Peyer's patch (tissue), 4 donors: ENCODE results near the gene GNAI1.

ENCODE experiments used
- POLR2A ChIP-seq, 2 donors: fragments of 450-650 bp; IDR thresholded peaks; one replicate each; pipeline ENCODE4 v1.5.1; 2017; ENCODE audit warnings: antibody characterized with exemption in 2 of 2, mild to moderate bottlenecking in 2 of 2, moderate library complexity in 2 of 2
- TF ChIP-seq, protein P1 (sequence below), 6 experiments: fragments of 450-650 bp in 4 of 6; fragments of 200-600 bp in 2 of 6; sonication (generic) in 1 of 6; IDR thresholded peaks; one replicate each; pipeline ENCODE4 v1.5.1; 2017 to 2019; ENCODE audit warnings: antibody characterized with exemption in 6 of 6, mild to moderate bottlenecking in 3 of 6, moderate library complexity in 1 of 6

DNA sequence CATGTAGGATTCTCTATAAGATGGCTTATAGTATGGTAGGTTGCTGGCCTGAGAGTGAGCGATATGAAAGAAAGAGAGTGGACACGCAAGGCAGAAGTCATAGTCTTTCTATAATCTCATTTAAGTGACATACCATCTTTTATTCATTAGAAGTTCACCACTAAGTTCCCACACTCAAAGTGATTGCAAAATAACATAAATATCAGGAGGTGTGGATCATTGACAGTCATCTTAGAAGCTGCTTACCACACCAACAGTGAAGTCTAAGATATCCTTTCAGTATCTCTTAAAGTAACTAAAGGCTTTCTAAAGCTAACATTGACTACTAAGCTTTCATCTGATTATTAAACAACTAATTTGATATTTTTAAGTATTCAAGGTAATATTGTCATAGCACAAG lies 36.9 kb upstream of the GNAI1 start:
- TF ChIP-seq POLR2A (IDR thresholded peaks at IDR 0.05), result no peak
- TF ChIP-seq, protein P1, sequence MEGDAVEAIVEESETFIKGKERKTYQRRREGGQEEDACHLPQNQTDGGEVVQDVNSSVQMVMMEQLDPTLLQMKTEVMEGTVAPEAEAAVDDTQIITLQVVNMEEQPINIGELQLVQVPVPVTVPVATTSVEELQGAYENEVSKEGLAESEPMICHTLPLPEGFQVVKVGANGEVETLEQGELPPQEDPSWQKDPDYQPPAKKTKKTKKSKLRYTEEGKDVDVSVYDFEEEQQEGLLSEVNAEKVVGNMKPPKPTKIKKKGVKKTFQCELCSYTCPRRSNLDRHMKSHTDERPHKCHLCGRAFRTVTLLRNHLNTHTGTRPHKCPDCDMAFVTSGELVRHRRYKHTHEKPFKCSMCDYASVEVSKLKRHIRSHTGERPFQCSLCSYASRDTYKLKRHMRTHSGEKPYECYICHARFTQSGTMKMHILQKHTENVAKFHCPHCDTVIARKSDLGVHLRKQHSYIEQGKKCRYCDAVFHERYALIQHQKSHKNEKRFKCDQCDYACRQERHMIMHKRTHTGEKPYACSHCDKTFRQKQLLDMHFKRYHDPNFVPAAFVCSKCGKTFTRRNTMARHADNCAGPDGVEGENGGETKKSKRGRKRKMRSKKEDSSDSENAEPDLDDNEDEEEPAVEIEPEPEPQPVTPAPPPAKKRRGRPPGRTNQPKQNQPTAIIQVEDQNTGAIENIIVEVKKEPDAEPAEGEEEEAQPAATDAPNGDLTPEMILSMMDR (IDR thresholded peaks at IDR 0.05), result no peak
